Endothelial cell (in vitro differentiated cells): ENCODE data around the gene MARS2. TPM values are rescaled to one million over a fixed set of nuclear protein-coding genes. Genes with fewer than 3 reads are reported as not detected.
A peak's percentile ranks its signal among the peaks of the same experiment; 100 is the strongest.

Source experiments
- DNase-seq: peaks from one replicate; pipeline ENCODE4 v3.0.0; 2021; ENCODE audit warnings: low spot score
- H3K27ac Mint-ChIP-seq: one replicate; pipeline ENCODE4 v1.8.0; 2021; ENCODE audit warnings: mixed read lengths, inconsistent platforms; ENCODE audit not compliant: unreplicated experiment
- H3K27me3 Mint-ChIP-seq: one replicate; pipeline ENCODE4 v1.8.0; 2021; ENCODE audit warnings: mild to moderate bottlenecking, moderate library complexity, mixed read lengths, inconsistent platforms; ENCODE audit not compliant: unreplicated experiment
- H3K36me3 Mint-ChIP-seq: one replicate; pipeline ENCODE4 v1.8.0; 2021; ENCODE audit warnings: mild to moderate bottlenecking, low read depth, mixed read lengths, inconsistent platforms; ENCODE audit not compliant: unreplicated experiment
- H3K4me1 Mint-ChIP-seq: one replicate; pipeline ENCODE4 v1.8.0; 2021; ENCODE audit warnings: mild to moderate bottlenecking, mixed read lengths, inconsistent platforms; ENCODE audit not compliant: unreplicated experiment
- H3K4me3 Mint-ChIP-seq: one replicate; pipeline ENCODE4 v1.8.0; 2021; ENCODE audit warnings: mild to moderate bottlenecking, mixed read lengths, inconsistent platforms; ENCODE audit not compliant: unreplicated experiment
- H3K9me3 Mint-ChIP-seq: one replicate; pipeline ENCODE4 v1.8.0; 2021; ENCODE audit warnings: mixed read lengths, inconsistent platforms; ENCODE audit not compliant: unreplicated experiment
- long read RNA-seq: library from polyadenylated mRNA; unstranded; transcript quantifications from one replicate; pipeline ENCODE4 v2.0.0, GENCODE V29; 2020; ENCODE audit not compliant: unreplicated experiment
- total RNA-seq: library from RNA; stranded (reverse); fragmentation: NEBNext Ultra II Directional; extraction: Animal tissue kit (Norgen Biotek cat#: 25700); gene quantifications from one replicate; pipeline ENCODE4 v1.2.1, GENCODE V29; 2021; ENCODE audit not compliant: unreplicated experiment
- TF ChIP-seq, protein P1 (sequence below): fragments of 200-600 bp; sonication (generic); IDR thresholded peaks from one replicate; pipeline ENCODE4 v1.5.0; 2021; ENCODE audit warnings: antibody characterized with exemption; ENCODE audit not compliant: unreplicated experiment

MARS2 gene
- 13.5 TPM for total RNA-seq
- long read RNA-seq, transcript MARS2-201 (1 exons, 3,019 nt), result major isoform, 7 of 7 reads
- long read RNA-seq, partial matches to known transcripts, result 0 of 7 reads
- long read RNA-seq, other reads (novel, unspliced or antisense), result 0 of 7 reads

DNA sequence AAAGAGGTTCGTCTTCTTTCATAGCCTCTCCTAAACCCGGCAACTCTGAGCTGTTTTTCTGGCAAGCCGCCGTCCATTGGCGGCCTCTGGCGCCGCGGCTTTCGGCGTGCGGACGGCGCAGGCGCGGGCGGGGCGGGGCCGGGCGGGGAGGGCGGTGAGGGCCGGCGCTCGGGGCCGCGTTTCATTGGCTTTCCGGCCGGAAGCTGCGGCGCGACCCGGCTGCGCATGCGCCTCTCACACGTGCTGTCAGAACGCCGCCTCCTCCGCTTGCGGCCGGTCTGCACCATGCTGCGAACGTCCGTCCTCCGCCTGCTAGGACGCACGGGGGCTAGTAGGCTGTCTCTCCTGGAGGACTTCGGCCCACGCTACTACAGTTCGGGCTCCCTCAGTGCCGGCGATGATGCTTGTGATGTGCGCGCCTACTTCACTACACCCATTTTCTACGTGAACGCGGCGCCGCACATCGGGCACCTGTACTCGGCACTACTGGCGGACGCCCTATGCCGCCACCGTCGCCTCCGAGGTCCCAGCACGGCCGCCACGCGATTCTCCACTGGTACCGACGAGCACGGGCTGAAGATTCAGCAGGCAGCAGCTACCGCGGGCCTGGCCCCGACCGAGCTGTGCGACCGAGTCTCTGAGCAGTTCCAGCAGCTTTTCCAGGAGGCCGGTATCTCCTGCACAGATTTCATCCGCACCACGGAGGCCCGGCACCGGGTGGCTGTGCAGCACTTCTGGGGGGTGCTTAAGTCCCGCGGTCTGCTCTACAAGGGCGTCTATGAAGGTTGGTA lies at the start of gene MARS2:
TSS of gene MARS2 (plus strand) at position 249 of the 791 bp plus-strand sequence. CDS start at position 286, 37 bp downstream.
- peaks cover 6% of the 10 kb centered on the region for H3K36me3 Mint-ChIP-seq
- peak; percentile 96 for DNase-seq

DNA sequence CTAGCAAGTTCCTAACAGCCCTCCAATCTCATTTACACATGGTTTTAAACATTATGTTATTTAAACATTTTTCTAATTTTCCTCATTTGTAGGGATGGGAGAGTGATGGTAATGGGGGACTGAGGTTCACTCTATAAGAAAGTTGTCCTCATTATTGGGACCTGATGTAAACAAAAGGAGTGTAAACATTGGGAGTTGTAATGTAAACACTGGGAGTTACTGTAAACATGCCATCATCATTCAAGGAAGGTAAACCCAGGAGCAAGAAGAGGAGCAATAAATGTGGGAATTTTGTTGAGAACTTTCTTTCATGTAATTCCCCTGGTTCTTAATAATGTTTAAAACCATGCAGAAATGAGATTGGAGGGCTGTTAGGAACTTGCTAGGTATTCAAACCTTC lies 47.6 kb upstream of the MARS2 start:
- DNase-seq, result no peak
- TF ChIP-seq, protein P1, sequence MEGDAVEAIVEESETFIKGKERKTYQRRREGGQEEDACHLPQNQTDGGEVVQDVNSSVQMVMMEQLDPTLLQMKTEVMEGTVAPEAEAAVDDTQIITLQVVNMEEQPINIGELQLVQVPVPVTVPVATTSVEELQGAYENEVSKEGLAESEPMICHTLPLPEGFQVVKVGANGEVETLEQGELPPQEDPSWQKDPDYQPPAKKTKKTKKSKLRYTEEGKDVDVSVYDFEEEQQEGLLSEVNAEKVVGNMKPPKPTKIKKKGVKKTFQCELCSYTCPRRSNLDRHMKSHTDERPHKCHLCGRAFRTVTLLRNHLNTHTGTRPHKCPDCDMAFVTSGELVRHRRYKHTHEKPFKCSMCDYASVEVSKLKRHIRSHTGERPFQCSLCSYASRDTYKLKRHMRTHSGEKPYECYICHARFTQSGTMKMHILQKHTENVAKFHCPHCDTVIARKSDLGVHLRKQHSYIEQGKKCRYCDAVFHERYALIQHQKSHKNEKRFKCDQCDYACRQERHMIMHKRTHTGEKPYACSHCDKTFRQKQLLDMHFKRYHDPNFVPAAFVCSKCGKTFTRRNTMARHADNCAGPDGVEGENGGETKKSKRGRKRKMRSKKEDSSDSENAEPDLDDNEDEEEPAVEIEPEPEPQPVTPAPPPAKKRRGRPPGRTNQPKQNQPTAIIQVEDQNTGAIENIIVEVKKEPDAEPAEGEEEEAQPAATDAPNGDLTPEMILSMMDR, result no peak
- H3K36me3 Mint-ChIP-seq, result peaks cover 8% of the 10 kb centered on the region
- H3K27me3 Mint-ChIP-seq, result no peaks in the 10 kb centered on the region
- H3K4me3 Mint-ChIP-seq, result no peak overlapping the region
- H3K9me3 Mint-ChIP-seq, result no peaks in the 10 kb centered on the region
- no peaks in the 10 kb centered on the region for H3K4me1 Mint-ChIP-seq
- H3K27ac Mint-ChIP-seq, result no peak overlapping the region

More for the DNA sequence above, at the start of gene MARS2:
- Mint-ChIP-seq H3K27ac (peak within 1 kb of the TSS; percentile 84), H3K4me1 (peaks cover 31% of the 10 kb centered on the region), H3K9me3 (no peaks in the 10 kb centered on the region), H3K27me3 (peaks cover 4% of the 10 kb centered on the region), H3K4me3 (peak within 1 kb of the TSS; percentile 96)
- TF ChIP-seq, protein P1, result no peak

DNA sequence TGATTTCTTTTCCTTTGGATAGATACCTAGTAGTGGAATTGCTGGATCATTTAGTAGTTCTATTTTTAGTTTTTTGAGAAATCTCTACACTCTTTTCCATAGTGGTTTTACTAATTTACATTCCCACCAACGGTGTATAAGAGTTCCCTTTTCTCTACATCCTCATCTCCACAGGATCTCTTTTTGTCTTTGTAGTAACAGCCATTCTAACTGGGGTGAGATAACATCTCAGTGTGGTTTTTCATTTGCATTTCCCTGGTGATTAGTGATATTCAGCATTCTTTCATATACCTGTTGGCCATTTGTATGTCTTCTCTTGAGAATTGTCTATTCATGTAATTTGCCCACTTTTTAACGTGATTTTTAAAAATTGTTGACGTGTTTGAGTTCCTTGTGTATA lies 43.5 kb upstream of the MARS2 start:
- Mint-ChIP-seq H3K4me1 (peaks cover 6% of the 10 kb centered on the region), H3K27ac (no peak overlapping the region), H3K36me3 (peaks cover 20% of the 10 kb centered on the region), H3K27me3 (peaks cover 2% of the 10 kb centered on the region), H3K4me3 (no peak overlapping the region), H3K9me3 (peaks cover 15% of the 10 kb centered on the region)
- DNase-seq, result no peak
- TF ChIP-seq, protein P1, result no peak

DNA sequence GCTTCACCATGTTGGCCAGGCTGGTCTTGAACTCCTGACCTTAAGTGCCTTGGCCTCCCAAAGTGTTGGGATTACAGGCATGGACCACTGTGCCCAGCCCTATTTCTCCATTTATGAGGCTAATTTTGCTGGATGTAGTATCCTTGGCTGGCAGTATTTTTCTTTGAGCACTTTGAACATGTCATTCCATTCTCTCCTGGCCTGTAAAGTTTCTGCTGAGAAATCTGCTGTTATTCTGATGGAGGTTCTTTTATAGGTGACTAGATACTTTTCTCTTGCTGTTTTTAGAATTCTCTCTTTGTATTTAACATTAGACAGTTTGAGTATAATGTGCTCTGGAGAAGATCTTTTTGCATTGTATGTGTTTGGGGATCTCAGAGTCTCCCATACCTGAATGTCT lies 38.9 kb upstream of the MARS2 start:
- peaks cover 32% of the 10 kb centered on the region for H3K9me3 Mint-ChIP-seq
- H3K4me1 Mint-ChIP-seq, result peaks cover 19% of the 10 kb centered on the region
- no peak overlapping the region for H3K27ac Mint-ChIP-seq
- peaks cover 6% of the 10 kb centered on the region for H3K27me3 Mint-ChIP-seq
- H3K4me3 Mint-ChIP-seq, result peak overlapping the region; percentile 43
- TF ChIP-seq, protein P1, result no peak
- peaks cover 49% of the 10 kb centered on the region for H3K36me3 Mint-ChIP-seq
- no peak for DNase-seq

DNA sequence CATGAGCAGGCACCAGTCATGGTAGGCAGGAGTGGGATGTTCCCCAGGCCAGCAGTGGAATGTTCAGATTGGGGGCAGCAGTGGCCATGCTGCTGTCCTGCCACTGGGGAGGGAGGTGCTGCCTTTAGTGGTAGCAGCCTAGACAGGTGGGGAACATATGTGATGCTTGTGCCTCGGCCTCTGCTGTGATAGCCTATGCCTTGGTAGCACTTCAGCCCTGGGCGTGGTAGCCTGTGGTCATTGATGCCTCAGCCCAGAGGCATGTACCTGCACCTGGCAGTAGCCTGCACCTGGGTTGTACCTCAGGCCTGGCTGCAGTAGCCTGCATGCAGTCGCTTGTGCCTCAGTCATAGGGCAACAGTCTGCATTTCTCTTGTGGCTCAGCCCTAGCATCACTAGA lies 36.9 kb upstream of the MARS2 start:
- peaks cover 59% of the 10 kb centered on the region for H3K36me3 Mint-ChIP-seq
- H3K4me1 Mint-ChIP-seq, result peaks cover 33% of the 10 kb centered on the region
- H3K4me3 Mint-ChIP-seq, result no peak overlapping the region
- peaks cover 33% of the 10 kb centered on the region for H3K9me3 Mint-ChIP-seq
- no peak overlapping the region for H3K27ac Mint-ChIP-seq
- peaks cover 7% of the 10 kb centered on the region for H3K27me3 Mint-ChIP-seq
- DNase-seq, result no peak
- TF ChIP-seq, protein P1, result no peak
